Measurements from ENCODE around the gene PRKN.

PRKN gene

DNA sequence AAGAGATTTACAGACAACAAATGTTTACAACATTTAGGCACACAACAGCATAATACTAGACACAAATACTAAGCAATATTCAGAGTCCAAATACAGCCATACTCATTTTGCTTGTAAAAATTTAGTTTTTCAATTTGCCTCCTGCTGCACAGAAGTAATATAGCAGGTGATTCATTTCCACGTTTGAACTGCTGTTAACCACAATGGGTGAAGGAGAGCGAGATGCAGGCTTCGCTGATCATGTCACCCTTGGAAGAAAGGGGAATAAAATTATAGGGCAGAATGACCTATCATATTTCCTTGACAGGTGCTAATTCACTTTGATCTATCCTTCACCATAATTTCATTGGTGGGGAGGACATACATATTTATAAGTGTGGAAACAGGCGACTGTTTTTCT, 809.9 kb downstream of the PRKN start:
- Mint-ChIP-seq H3K4me3 (no peak overlapping the region), H3K4me1 (peaks cover 5% of the 10 kb centered on the region), H3K27me3 (ENCODE audit: low read depth, poor library complexity) (peaks cover 2% of the 10 kb centered on the region), H3K9me3 (no peaks in the 10 kb centered on the region), H3K27ac (no peak overlapping the region), H3K36me3 (ENCODE audit: low read depth) (no peaks in the 10 kb centered on the region)
- TF ChIP-seq, protein P1, sequence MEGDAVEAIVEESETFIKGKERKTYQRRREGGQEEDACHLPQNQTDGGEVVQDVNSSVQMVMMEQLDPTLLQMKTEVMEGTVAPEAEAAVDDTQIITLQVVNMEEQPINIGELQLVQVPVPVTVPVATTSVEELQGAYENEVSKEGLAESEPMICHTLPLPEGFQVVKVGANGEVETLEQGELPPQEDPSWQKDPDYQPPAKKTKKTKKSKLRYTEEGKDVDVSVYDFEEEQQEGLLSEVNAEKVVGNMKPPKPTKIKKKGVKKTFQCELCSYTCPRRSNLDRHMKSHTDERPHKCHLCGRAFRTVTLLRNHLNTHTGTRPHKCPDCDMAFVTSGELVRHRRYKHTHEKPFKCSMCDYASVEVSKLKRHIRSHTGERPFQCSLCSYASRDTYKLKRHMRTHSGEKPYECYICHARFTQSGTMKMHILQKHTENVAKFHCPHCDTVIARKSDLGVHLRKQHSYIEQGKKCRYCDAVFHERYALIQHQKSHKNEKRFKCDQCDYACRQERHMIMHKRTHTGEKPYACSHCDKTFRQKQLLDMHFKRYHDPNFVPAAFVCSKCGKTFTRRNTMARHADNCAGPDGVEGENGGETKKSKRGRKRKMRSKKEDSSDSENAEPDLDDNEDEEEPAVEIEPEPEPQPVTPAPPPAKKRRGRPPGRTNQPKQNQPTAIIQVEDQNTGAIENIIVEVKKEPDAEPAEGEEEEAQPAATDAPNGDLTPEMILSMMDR (IDR thresholded peaks at IDR 0.05), result no peak
- no peak for DNase-seq

DNA sequence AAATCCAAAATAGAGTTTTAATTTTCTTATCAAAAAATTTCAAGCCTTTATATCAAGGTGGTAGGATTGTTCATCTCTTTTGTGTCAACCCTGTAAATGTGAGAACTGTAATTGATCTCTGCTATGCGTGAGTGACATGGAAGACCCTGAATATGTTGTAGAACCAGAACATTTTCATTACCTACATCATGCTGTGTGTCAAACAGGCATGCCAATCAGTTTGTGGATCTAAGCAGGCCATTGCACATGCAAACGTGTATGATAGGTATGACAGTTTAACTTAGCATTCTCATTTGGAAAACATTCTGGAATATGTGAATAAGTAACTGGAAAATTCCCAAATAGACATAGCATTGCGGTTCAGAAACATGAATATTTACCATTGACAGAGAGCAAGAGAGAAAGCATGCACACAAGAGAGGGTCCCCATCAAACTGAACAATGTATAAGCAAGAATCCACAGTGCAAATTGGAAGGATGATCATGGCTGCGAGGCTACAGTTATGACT, 812.1 kb downstream of the PRKN start:
- H3K27ac Mint-ChIP-seq, result no peak overlapping the region
- TF ChIP-seq, protein P1 (IDR thresholded peaks at IDR 0.05), result no peak
- no peak overlapping the region for H3K4me3 Mint-ChIP-seq
- H3K27me3 Mint-ChIP-seq (ENCODE audit: low read depth, poor library complexity), result peaks cover 2% of the 10 kb centered on the region
- DNase-seq, result no peak
- no peaks in the 10 kb centered on the region for H3K36me3 Mint-ChIP-seq (ENCODE audit: low read depth)
- no peaks in the 10 kb centered on the region for H3K9me3 Mint-ChIP-seq
- peaks cover 5% of the 10 kb centered on the region for H3K4me1 Mint-ChIP-seq

DNA sequence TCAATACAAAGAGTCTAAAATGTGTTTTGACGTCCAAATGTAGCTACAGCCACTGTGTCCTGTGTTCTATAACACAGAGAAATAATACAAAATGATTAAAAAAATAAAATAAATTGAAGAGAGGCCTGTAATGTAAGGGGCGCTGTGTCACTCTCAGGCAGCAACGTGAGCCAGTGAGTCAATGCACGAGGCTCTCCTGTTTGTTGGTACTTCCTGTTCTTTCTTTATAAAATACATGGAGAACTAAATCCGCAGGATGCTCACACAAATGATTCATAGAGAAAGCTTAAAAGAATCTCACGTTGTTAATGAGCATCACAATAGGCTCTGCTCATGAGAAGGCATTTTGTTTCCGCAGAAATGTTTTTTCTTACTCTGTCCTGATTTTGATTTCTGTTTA, 818.7 kb downstream of the PRKN start:
- Mint-ChIP-seq H3K36me3 (ENCODE audit: low read depth) (no peaks in the 10 kb centered on the region), H3K27ac (no peak overlapping the region), H3K9me3 (no peaks in the 10 kb centered on the region), H3K4me1 (peaks cover 22% of the 10 kb centered on the region), H3K4me3 (no peak overlapping the region), H3K27me3 (ENCODE audit: low read depth, poor library complexity) (peaks cover 8% of the 10 kb centered on the region)
- TF ChIP-seq, protein P1 (IDR thresholded peaks at IDR 0.05), result no peak
- no peak for DNase-seq

DNA sequence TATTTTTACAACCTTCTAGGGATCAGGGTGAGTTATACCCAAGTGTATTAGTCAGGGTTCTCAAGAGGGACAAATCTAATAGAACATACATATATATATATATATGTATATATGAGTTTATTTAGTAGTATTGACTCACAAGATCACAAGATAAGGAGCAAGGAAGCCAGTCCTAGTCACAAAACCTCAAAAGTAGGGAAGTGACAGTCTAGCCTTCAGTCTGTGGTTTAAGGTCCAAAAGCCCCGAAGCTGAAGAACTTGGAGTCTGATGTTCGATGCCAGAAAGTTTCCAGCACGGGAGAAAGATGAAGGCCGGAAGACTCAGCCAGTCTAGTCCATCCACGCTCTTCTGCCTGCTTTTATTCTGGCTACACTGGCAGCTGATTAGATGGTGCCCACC, 821.0 kb downstream of the PRKN start:
- TF ChIP-seq, protein P1 (IDR thresholded peaks at IDR 0.05), result no peak
- Mint-ChIP-seq H3K4me1 (peaks cover 36% of the 10 kb centered on the region), H3K36me3 (ENCODE audit: low read depth) (no peaks in the 10 kb centered on the region), H3K27ac (no peak overlapping the region), H3K9me3 (peaks cover 10% of the 10 kb centered on the region), H3K4me3 (no peak overlapping the region), H3K27me3 (ENCODE audit: low read depth, poor library complexity) (peaks cover 6% of the 10 kb centered on the region)
- no peak for DNase-seq

DNA sequence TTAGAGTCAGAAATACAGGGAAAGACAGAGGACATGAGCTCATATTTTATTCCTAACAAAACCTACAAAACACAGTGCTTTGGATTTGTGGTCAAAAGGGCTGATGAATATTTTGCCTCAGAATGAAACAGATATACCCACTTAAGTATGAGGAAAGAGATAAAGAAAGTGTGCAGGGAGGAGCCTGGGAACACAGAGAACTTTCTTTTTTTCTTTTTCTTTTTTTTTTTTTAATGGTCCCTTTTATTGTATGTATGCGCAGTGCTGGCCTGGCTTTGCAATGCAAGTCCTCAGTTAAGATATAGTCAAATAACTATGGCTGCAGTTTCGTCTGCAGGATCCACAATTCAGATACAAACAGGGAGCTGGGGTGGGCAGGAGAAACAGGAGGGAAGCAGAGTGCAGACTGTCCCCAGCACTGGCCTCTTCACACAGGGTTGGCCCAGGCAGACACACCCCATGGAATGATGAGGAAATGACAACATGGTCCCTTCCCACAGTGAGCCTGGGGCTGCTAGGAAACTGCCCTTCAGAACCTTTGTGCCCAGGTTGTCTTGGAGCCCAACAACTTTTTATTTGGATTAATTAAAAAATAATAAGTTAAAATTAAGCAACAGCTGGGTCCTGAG, 823.9 kb downstream of the PRKN start:
- Mint-ChIP-seq H3K27me3 (ENCODE audit: low read depth, poor library complexity) (peaks cover 6% of the 10 kb centered on the region), H3K4me1 (peaks cover 40% of the 10 kb centered on the region), H3K27ac (no peak overlapping the region), H3K9me3 (peaks cover 10% of the 10 kb centered on the region), H3K36me3 (ENCODE audit: low read depth) (no peaks in the 10 kb centered on the region), H3K4me3 (no peak overlapping the region)
- DNase-seq, result no peak
- TF ChIP-seq, protein P1 (IDR thresholded peaks at IDR 0.05), result no peak

Data from nephron progenitor cell (in vitro differentiated cells).